Measurements from ENCODE around the gene PCSK9.

PCSK9 gene

DNA sequence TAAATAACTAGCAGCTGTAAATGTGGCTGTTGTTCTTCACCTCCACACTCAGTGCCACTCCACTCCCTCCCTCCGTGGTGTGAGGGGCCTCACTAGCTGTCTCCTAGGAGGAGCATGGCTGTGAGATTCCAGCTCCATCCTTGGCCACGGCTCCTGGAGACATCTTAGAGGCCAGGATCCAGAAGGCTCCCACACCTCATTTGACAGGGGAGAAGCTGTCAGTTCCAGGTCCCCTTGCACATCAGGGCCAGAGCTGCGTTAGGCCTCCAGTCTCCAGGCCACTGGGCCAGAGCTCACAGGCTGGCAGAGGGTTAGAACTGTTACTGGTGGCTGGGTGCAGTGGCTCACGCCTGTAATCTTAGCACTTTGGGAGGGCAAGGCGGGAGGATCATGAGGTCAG lies 15.0 kb downstream of the PCSK9 start:
- intact Hi-C loops (cut with DNase I): no loop called here
- DNase-seq: peak in 2 of 42 donors; percentile 22 to 23

DNA sequence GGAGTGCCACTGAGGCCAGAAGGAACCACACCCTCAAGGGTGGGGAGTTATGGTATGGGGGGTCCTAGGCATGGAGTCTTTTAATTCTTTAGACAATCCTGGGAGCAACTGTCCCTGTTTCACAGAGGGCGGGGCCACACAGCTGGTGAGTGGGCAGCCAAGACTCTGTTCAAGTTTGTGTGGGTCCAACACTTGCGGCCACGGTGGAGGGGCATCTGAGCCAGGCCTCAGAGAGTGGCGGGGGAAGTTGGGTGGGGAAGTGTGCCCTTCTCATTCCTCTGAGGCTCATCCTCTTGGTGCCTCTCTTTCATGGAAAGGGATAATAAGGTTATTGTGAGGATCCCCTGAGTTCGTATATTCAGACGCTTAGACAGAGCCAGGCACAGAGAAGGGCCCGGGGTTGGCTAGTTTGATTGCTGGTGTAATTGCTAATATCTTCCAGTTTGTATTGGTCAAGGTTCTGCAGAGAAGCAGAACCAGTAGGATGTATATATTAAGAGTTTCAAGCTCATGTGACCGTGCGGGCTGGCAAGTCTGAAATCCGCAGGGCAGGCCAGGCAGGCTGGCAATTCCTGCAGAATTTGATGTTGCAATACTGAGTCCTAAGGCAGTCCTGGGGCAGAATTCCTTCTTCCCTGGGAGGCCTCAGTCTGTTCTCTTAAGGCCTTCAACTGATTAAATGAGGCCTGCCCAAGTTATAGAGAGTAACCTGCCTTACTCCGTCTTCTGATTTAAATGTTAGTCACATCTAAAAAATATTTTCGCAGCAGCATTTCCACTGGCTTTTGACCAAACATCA lies 15.9 kb downstream of the PCSK9 start:
- intact Hi-C loops (cut with DNase I): no loop called here
- DNase-seq: peak in 4 of 42 donors; percentile 11 to 41 (median 30)

DNA sequence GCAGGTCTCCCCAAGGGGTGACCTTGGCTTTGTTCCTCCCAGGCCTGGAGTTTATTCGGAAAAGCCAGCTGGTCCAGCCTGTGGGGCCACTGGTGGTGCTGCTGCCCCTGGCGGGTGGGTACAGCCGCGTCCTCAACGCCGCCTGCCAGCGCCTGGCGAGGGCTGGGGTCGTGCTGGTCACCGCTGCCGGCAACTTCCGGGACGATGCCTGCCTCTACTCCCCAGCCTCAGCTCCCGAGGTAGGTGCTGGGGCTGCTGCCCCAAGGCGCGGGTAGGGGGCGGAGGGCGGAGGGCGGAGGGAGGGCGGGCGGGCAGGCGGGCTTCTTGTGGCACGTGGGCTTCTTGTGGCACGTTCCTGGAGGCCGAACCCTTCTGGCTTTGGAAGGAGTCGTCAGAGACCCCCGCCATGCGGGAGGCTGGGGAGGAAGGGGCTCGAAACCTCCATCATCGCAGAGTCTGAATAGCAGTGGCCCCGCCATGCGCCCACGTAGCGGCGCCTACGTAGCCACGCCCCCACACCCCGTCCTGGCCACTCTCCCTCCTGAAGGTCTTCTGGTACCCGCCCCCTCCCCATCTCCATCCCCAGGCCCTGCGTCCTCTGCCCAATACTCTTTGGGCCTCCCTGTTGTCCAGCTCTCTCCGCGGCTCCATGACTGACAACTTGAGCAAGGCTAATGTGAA lies 16.7 kb downstream of the PCSK9 start:
- DNase-seq: peak in 3 of 42 donors; percentile 6 to 23 (median 8)

DNA sequence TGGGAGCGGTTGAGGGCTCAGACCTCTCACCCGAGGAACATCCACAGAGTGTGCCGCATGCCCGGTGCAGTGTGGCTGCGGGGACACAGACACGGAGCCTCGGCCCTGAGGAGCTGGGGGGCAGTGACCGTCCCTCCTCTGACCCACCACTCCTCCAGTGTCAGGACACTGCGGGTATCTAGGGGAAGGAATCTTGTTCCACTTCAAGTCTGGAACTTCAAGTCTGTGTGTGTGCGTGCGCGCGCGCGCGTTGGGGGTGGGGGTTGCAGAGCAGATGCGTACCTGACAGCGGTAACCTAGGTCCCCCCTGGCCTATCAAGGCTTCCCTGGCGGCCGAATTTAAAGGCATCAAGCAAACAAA lies 17.3 kb downstream of the PCSK9 start:
- intact Hi-C loops (cut with DNase I): no loop called here
- DNase-seq: peak in 3 of 42 donors; percentile 10 to 20 (median 16)

More for the DNA sequence above, 16.7 kb downstream of the PCSK9 start:
- intact Hi-C loops (cut with DNase I): no loop called here

DNA sequence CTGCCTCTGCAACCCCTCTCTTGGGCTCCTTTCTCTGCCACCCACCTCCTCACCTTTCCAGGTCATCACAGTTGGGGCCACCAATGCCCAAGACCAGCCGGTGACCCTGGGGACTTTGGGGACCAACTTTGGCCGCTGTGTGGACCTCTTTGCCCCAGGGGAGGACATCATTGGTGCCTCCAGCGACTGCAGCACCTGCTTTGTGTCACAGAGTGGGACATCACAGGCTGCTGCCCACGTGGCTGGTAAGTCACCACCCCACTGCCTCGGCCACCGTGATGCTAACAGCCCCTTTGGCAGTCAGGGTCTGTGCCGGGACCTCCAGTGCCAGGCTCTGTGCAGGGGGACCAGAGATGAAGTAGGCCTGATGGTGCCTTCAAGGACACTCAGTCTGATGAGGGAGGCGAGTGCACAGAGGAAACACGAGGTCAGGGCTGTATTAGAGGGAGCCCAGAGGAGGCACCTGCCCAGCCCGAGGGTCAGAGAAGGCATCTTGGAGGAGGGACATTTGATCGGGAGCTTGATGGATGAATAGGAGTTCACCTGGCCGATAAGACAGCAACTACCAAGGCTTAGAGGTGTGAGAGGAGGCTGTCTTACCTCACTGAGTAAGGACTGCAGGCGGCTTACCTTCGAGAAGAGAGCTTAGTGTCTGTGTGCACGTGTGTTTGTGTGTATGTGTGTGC lies 18.1 kb downstream of the PCSK9 start:
- intact Hi-C loops (cut with DNase I): no loop called here
- DNase-seq: peak in 2 of 42 donors; percentile 10 to 24

DNA sequence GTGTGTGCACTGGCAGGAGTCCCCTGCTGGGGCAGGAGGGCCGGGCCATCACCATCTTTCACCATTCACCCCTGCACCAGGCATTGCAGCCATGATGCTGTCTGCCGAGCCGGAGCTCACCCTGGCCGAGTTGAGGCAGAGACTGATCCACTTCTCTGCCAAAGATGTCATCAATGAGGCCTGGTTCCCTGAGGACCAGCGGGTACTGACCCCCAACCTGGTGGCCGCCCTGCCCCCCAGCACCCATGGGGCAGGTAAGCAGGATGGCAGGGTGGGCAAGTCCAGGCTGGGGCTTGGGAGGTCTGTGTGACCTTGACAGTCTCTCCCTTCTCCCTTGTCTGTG lies 18.6 kb downstream of the PCSK9 start:
- intact Hi-C loops (cut with DNase I): no loop called here
- peak in 1 of 42 donors; percentile 28 for DNase-seq

DNA sequence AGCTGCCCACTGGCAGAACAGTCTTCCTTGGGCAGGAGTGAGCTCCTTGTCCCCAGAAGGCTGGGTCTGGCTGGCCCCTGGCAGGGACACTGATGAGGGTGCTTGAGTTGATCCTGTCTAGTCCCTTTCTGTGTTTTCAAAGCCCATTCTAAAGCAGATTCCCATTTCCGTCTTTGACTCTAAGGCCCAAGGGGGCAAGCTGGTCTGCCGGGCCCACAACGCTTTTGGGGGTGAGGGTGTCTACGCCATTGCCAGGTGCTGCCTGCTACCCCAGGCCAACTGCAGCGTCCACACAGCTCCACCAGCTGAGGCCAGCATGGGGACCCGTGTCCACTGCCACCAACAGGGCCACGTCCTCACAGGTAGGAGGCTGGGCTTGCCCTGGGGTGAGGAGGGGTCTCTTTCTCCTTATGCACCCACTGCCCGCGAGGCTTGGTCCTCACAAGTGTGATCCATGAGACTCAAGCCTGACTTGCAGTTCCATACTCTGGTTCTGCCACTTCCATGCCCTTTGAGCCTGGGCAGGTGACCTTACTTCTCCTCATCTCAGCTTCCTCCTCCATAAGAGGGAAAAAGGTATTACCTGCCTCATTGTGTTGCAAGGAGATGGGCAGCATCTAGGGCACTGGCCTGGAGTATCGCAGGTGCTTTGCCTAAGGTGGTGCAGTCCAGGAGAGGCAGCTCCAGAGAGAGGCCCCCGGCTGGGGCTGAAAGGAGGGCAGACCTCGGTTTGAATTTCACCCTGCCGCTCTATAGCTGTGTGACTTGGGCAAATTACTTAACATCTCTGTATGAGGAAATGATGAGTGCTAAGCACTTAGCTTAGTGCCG lies 20.2 kb downstream of the PCSK9 start:
- DNase-seq: peak in 2 of 42 donors; percentile 17 to 25
- intact Hi-C loops (cut with DNase I): no loop called here

DNA sequence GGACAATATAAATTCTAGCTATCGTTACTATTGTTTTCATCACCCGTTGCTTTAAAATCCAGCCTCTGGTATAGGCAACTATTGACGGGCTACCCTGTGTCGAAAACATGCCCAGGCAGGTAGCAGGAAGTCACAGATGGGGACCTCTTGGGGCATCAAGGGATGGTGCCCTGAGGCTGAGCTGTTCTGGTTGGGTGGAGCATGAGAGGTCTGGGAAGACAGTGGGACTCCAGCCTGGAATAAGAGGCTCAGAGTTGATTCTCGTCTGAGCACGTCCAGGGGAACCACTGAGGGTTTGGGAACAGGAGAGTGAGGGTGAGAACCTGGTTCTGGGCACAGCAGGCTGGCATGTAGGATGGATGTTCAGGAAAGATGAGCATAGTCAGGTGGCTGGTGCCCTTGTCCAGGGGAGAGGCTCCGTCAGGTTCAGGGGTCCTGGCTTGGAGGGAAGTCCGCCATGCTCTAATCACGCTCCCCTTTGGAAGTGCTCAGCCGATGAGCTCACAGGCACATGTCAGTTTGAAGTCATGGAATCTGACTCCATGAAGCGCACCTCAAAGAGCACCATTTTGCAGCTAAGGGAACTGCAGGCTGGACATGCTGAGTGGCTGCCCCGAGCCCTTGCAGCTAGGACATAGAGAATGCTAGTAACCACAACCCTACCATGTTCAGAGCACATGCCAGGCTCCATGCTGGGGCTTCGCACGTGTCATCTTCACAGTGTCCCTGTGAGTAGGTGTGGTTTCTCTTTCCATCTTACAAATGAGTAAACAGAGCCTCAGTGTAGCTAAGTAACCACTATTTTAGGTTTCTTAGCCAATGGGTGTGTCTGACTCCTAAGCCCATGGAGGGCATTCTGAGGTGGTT lies 21.0 kb downstream of the PCSK9 start:
- intact Hi-C loops (cut with DNase I): no loop called here

DNA sequence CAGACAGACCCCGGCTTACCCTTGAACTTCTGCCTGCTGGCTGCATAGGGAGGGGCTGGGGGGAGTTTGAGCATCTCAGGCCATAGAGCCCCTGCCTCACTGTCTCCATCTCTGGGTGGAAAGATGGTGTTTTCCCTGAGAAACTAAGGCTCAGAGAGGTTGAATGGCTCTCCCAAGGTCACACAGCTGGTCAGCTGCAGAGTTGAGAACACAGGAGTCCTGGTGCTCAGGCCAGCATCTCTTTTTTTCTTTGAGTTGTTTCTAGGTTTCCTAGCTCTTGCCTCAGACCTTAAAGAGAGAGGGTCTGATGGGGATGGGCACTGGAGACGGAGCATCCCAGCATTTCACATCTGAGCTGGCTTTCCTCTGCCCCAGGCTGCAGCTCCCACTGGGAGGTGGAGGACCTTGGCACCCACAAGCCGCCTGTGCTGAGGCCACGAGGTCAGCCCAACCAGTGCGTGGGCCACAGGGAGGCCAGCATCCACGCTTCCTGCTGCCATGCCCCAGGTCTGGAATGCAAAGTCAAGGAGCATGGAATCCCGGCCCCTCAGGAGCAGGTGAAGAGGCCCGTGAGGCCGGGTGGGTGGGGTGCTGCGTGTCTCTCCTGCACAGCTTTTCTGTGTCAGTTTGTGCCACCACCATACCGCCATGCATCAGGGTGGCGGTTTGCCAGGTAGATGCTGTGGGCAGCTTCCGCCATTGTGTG lies 21.8 kb downstream of the PCSK9 start:
- DNase-seq: peak in 1 of 42 donors; percentile 3
- intact Hi-C loops (cut with DNase I): no loop called here

More for the DNA sequence above, 21.0 kb downstream of the PCSK9 start:
- peak in 2 of 42 donors; percentile 9 to 32 for DNase-seq

DNA sequence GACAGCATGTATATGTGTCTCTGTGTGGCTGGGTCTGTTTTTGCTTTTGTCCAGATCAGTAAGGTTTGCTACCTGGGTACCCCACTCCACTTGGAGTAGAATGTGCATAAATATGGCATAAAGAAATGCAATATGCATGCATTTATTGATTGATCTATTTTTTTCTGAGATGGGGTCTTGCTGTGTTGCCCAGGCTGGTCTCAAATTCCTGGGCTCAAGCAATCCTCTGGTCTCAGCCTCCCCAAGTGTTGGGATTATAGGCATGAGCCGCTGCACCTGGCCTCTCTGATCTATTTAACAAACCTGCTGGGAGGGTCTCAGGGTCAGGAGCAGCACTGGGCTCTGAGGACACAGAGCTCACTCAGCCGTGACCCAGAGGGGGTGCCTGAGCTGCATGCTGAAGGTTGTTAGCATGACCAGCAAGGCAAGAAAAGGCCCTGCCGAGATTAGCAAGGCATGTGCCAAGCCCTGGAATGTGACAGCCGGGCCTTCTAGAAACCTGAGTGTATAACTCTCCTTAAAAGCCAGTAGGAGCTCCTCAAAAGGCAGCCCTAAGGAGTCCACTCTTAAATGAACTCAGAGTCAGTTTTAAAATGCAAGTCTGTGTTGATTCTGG lies 22.5 kb downstream of the PCSK9 start:
- peak in 1 of 42 donors; percentile 9 for DNase-seq
- intact Hi-C loops (cut with DNase I): no loop called here

DNA sequence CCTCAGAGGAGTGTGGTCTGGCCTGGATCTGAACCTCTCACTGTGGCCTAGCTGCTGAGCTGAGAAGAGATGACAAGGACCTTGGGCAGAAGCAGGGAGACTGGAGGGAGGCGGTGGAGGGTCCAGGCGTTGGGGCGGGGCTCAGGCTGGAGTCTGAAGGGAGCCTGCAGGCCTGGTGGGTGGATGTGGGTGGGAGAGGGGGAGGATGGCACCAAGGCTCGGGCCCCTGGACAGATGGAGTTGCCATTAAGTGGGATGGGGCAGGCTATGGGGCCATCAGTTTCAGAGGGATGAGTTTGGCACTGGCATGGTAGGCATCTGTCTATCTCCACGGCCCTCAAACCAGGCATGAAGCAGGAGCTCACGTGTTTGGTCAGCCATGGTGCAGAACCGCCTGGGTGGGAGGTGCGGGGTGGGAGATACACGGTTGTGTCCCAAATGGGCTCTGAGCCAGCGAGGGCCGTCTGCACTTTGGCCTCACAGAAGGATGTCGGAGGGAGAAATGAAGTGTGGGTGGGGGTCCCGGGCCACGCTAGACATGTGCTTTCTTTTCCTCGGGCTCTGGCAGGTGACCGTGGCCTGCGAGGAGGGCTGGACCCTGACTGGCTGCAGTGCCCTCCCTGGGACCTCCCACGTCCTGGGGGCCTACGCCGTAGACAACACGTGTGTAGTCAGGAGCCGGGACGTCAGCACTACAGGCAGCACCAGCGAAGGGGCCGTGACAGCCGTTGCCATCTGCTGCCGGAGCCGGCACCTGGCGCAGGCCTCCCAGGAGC lies 23.6 kb downstream of the PCSK9 start:
- intact Hi-C loops (cut with DNase I): no loop called here
- DNase-seq: peak in 2 of 42 donors; percentile 7 to 16

DNA sequence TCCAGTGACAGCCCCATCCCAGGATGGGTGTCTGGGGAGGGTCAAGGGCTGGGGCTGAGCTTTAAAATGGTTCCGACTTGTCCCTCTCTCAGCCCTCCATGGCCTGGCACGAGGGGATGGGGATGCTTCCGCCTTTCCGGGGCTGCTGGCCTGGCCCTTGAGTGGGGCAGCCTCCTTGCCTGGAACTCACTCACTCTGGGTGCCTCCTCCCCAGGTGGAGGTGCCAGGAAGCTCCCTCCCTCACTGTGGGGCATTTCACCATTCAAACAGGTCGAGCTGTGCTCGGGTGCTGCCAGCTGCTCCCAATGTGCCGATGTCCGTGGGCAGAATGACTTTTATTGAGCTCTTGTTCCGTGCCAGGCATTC lies 24.2 kb downstream of the PCSK9 start:
- no peak for DNase-seq

DNA sequence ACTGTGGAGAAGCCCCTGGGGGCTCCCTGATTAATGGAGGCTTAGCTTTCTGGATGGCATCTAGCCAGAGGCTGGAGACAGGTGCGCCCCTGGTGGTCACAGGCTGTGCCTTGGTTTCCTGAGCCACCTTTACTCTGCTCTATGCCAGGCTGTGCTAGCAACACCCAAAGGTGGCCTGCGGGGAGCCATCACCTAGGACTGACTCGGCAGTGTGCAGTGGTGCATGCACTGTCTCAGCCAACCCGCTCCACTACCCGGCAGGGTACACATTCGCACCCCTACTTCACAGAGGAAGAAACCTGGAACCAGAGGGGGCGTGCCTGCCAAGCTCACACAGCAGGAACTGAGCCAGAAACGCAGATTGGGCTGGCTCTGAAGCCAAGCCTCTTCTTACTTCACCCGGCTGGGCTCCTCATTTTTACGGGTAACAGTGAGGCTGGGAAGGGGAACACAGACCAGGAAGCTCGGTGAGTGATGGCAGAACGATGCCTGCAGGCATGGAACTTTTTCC lies 24.8 kb downstream of the PCSK9 start:
- intact Hi-C loops (cut with DNase I): no loop called here
- peak in 7 of 42 donors; percentile 13 to 31 (median 25) for DNase-seq

More for the DNA sequence above, 24.2 kb downstream of the PCSK9 start:
- intact Hi-C loops (cut with DNase I): no loop called here

DNA sequence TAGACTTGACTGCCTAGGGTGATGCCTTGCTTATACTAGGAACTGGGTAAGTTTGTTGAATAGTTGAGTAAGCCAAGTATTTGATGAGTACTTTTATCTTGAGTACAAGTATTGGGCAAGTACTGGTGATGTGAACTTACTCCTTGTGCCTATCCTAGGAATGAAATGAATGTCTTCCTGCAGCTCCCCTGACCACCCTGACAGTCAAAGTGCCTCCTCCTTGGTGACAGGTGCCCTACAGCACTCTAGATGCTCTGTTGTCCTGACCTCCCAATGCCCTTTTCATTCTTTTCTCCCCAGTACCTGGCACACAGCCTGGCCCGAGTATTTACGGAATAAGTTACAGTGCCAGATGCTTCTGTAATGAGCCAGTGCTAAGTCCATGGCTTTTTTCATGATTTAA lies 25.5 kb downstream of the PCSK9 start:
- intact Hi-C loops (cut with DNase I): no loop called here
- DNase-seq: peak in 2 of 42 donors; percentile 8 to 24

DNA sequence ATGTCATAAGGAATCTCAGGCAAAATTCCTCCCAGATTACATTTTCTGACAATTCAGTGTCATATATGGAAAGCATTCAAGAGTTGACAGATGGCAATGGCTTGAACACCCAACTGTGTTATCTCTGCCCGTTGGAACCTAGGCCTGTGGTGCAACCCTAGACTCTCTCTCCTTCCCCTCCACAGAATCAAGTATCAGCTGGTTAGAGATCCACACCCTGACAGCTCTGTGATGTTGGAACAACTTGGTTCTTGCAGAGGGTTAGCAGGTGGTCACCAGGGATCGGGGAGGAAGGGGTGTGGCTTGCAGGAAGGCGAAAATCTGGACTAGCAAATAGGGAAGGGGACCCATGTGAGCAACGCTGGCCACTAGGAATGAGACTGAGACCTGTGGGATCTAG lies 26.3 kb downstream of the PCSK9 start:
- no peak for DNase-seq
- intact Hi-C loops (cut with DNase I): no loop called here

Data from head of caudate nucleus (tissue), 42 donors.